OCI-LY1 (cell line): ENCODE data around the gene NFIA.

Source experiments
- H2AFZ ChIP-seq: fragments of 200-600 bp; sonication (generic), shearing (Covaris generic); 2 replicates; pipeline ENCODE4 v1.6.0; 2014; ENCODE audit warnings: antibody characterized with exemption, mild to moderate bottlenecking, low read length
- H3F3A ChIP-seq: fragments of 200-600 bp; sonication (generic), shearing (Covaris generic); 2 replicates; pipeline ENCODE4 v1.6.0; 2014; ENCODE audit warnings: mild to moderate bottlenecking, antibody characterized with exemption, low read length, moderate library complexity; ENCODE audit not compliant: insufficient read depth
- H3K27ac ChIP-seq: fragments of 200-600 bp; sonication (generic); 2 replicates; pipeline ENCODE4 v1.5.1; 2014; ENCODE audit warnings: low read length, mixed run types, mild to moderate bottlenecking, low read depth; ENCODE audit not compliant: poor library complexity, severe bottlenecking
- H3K27me3 ChIP-seq: fragments of 200-600 bp; sonication (generic); 2 replicates; pipeline ENCODE4 v1.6.0; 2014; ENCODE audit warnings: antibody characterized with exemption, mild to moderate bottlenecking, low read length, moderate library complexity; ENCODE audit not compliant: insufficient read depth
- H3K36me3 ChIP-seq: fragments of 200-600 bp; sonication (generic); 2 replicates; pipeline ENCODE4 v1.6.1; 2014; ENCODE audit warnings: mild to moderate bottlenecking, antibody characterized with exemption, low read length, moderate library complexity, mixed read lengths; ENCODE audit not compliant: insufficient read depth
- H3K4me1 ChIP-seq: fragments of 200-600 bp; sonication (generic); 2 replicates; pipeline ENCODE4 v1.5.1; 2014; ENCODE audit warnings: mild to moderate bottlenecking, low read length, moderate library complexity; ENCODE audit not compliant: insufficient read depth, severe bottlenecking
- H3K4me2 ChIP-seq: fragments of 200-600 bp; sonication (generic), shearing (Covaris generic); 2 replicates; pipeline ENCODE4 v1.6.1; 2014; ENCODE audit warnings: low read length
- H3K4me3 ChIP-seq: fragments of 200-600 bp; sonication (generic); 2 replicates; pipeline ENCODE4 v1.5.1; 2014; ENCODE audit warnings: low read length, low read depth, mild to moderate bottlenecking, mixed read lengths; ENCODE audit not compliant: poor library complexity, severe bottlenecking
- H3K79me2 ChIP-seq: fragments of 200-600 bp; shearing (Covaris generic); 2 replicates; pipeline ENCODE4 v1.6.1; 2016; ENCODE audit warnings: mixed run types, low read length, mixed read lengths; ENCODE audit not compliant: insufficient read depth
- H3K9ac ChIP-seq: fragments of 200-600 bp; sonication (generic), shearing (Covaris generic); 2 replicates; pipeline ENCODE4 v1.6.1; 2014; ENCODE audit warnings: mild to moderate bottlenecking, low read length, mixed read lengths
- H3K9me2 ChIP-seq: fragments of 200-600 bp; sonication (generic), shearing (Covaris generic); 2 replicates; pipeline ENCODE4 v1.6.1; 2014; ENCODE audit warnings: low read depth, mild to moderate bottlenecking, low read length, mixed read lengths
- H3K9me3 ChIP-seq: fragments of 200-600 bp; shearing (Covaris generic); 2 replicates; pipeline ENCODE4 v1.6.1; 2014; ENCODE audit warnings: low read length, mixed read lengths
- H4K20me1 ChIP-seq: fragments of 200-600 bp; sonication (generic), shearing (Covaris generic); 2 replicates; pipeline ENCODE4 v1.6.0; 2016; ENCODE audit warnings: mild to moderate bottlenecking, low read length; ENCODE audit not compliant: insufficient read depth
- EZH2 ChIP-seq: fragments of 200-600 bp; sonication (generic), shearing (Covaris generic); IDR thresholded peaks from 2 replicates; pipeline ENCODE4 v1.8.0; 2017; ENCODE audit warnings: borderline replicate concordance, mixed run types, mild to moderate bottlenecking, antibody characterized with exemption, low read length, moderate library complexity, mixed read lengths
- TF ChIP-seq, protein P1 (sequence below): fragments of 200-600 bp; sonication (generic), shearing (Covaris generic); IDR thresholded peaks from 2 replicates; pipeline ENCODE4 v1.5.1; 2017; ENCODE audit warnings: mild to moderate bottlenecking, antibody characterized with exemption, low read length, moderate library complexity, mixed read lengths

NFIA gene

DNA sequence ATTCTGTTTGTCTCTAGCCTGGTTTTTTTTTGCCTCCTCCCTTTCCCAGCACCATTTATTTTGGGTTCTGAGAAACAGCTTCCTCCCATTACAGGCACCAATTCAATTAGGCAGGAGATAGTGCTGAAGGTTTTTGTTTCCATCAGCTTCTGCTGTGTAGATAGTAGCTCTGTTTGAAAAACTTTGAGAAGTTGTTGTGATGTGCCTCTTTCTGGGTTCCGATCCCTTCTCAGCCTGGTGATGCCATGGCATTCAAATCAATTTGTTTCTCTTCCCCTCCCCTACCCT is 109.0 kb downstream of the NFIA start:
- Histone ChIP-seq H4K20me1 (no peaks in the 10 kb centered on the region), H3K27ac (no peak overlapping the region), H2AFZ (no peak overlapping the region), H3K4me2 (no peak overlapping the region), H3K9ac (no peak overlapping the region), H3K36me3 (0 out of 2 replicates have a peak, but pooled peaks cover 10% of the 10 kb centered on the region), H3K27me3 (no peaks in the 10 kb centered on the region), H3K9me2 (no peaks in the 10 kb centered on the region), H3K4me3 (no peak overlapping the region), H3K9me3 (no peaks in the 10 kb centered on the region), H3K79me2 (no peaks in the 10 kb centered on the region), H3K4me1 (no peaks in the 10 kb centered on the region), H3F3A (no peaks in the 10 kb centered on the region)
- TF ChIP-seq, protein P1, sequence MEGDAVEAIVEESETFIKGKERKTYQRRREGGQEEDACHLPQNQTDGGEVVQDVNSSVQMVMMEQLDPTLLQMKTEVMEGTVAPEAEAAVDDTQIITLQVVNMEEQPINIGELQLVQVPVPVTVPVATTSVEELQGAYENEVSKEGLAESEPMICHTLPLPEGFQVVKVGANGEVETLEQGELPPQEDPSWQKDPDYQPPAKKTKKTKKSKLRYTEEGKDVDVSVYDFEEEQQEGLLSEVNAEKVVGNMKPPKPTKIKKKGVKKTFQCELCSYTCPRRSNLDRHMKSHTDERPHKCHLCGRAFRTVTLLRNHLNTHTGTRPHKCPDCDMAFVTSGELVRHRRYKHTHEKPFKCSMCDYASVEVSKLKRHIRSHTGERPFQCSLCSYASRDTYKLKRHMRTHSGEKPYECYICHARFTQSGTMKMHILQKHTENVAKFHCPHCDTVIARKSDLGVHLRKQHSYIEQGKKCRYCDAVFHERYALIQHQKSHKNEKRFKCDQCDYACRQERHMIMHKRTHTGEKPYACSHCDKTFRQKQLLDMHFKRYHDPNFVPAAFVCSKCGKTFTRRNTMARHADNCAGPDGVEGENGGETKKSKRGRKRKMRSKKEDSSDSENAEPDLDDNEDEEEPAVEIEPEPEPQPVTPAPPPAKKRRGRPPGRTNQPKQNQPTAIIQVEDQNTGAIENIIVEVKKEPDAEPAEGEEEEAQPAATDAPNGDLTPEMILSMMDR, result no peak
- TF ChIP-seq EZH2, result no peak

DNA sequence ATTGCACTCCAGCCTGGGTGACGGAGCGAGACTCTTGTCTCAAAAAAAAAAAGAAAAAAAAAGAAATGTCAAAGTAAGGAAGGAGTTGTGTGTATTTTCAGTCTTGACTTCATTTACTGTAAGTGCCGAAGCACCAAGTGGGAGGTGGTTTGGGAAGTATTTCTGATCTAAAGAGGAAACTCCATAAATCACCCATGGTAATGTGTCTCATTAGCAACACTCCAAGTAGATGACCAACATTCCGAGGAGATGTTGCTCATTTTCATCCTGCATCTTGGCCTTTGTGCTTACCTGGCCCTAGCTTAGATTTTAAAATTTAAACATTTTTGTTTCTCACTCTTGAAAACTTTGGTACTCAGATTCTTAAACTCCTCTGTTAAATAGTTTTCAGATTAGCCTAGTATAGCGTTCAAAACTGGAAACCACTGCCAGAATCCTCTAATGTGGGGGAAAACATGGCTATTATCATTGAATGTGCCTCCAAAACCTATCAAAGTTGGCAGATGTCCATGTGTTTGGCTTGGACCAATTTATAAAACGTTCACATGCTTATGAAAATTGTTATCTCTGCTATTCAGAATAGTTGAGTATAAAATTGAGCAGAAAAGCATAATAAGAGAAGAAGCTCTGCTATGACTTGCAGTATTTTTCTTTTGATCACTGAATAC is 110.4 kb downstream of the NFIA start:
- TF ChIP-seq, protein P1, result no peak
- no peak for TF ChIP-seq EZH2
- no peaks in the 10 kb centered on the region for H3K79me2 ChIP-seq

DNA sequence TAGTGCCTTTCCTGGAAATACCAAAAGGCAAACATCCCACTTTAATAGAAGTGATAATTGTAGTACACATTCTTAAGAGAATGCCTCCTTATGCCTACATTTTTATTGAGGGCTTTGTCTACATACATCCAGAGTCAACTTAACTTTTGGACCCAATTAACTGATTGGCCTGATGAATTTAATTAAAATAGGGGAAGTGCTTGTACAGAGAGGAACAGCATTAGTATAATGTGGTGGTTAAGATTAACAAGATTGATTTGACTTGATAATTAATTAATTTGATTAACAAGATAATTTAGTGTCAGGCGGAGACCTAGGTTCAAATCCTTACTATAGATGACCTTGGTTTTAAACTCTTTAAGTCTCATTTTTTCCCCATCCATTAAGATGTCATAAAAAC is 111.4 kb downstream of the NFIA start:
- TF ChIP-seq EZH2, result no peak
- TF ChIP-seq, protein P1, result no peak
- no peaks in the 10 kb centered on the region for H3K9me2 ChIP-seq
- no peaks in the 10 kb centered on the region for H3K79me2 ChIP-seq
- H2AFZ ChIP-seq, result no peak overlapping the region
- H4K20me1 ChIP-seq, result no peaks in the 10 kb centered on the region
- H3K9me3 ChIP-seq, result no peaks in the 10 kb centered on the region
- no peak overlapping the region for H3K27ac ChIP-seq
- H3K36me3 ChIP-seq, result 0 out of 2 replicates have a peak, but pooled peaks cover 2% of the 10 kb centered on the region
- H3K4me3 ChIP-seq, result no peak overlapping the region
- H3K4me2 ChIP-seq, result no peak overlapping the region
- no peak overlapping the region for H3K9ac ChIP-seq
- H3K4me1 ChIP-seq, result no peaks in the 10 kb centered on the region
- H3F3A ChIP-seq, result no peaks in the 10 kb centered on the region
- H3K27me3 ChIP-seq, result no peaks in the 10 kb centered on the region

More for the DNA sequence above, 110.4 kb downstream of the NFIA start:
- Histone ChIP-seq H4K20me1 (no peaks in the 10 kb centered on the region), H3K4me1 (no peaks in the 10 kb centered on the region), H3K4me3 (no peak overlapping the region), H3K27me3 (no peaks in the 10 kb centered on the region), H3K36me3 (0 out of 2 replicates have a peak, but pooled peaks cover 9% of the 10 kb centered on the region), H3K27ac (no peak overlapping the region), H3K9me2 (no peaks in the 10 kb centered on the region), H3F3A (no peaks in the 10 kb centered on the region), H2AFZ (no peak overlapping the region), H3K9me3 (no peaks in the 10 kb centered on the region), H3K4me2 (no peak overlapping the region), H3K9ac (no peak overlapping the region)
